ENCODE measurements around the gene RPS19.

The RPS19 gene

GRCh38 chr19:41859618-41860418 lies at the start of gene RPS19:
Gene RPS19 (plus strand): TSS chr19:41860255. CDS start chr19:41860775, 520 bp downstream.
- peak; percentile 95 to 97 for DNase-seq (ENCODE audit: low read depth in 2 of 2, low spot score in 1 of 2)

GRCh38 chr19:41810301-41810700 lies 49.8 kb upstream of the RPS19 start:
- no peak for DNase-seq (ENCODE audit: low read depth in 2 of 2, low spot score in 1 of 2)

- DNase-seq (ENCODE audit: low read depth in 2 of 2, low spot score in 1 of 2): no peak
Measured at GRCh38 chr19:41811036-41811435, 49.0 kb upstream of the RPS19 start.

GRCh38 chr19:41811981-41812380 lies 48.1 kb upstream of the RPS19 start:
- no peak for DNase-seq (ENCODE audit: low read depth in 2 of 2, low spot score in 1 of 2)

GRCh38 chr19:41813911-41814310 lies 46.1 kb upstream of the RPS19 start:
- no peak for DNase-seq (ENCODE audit: low read depth in 2 of 2, low spot score in 1 of 2)

- no peak for DNase-seq (ENCODE audit: low read depth in 2 of 2, low spot score in 1 of 2)
Measured at GRCh38 chr19:41815301-41815700, 44.8 kb upstream of the RPS19 start.

GRCh38 chr19:41816761-41817160 lies 43.3 kb upstream of the RPS19 start:
- DNase-seq (ENCODE audit: low read depth in 2 of 2, low spot score in 1 of 2): no peak

- no peak for DNase-seq (ENCODE audit: low read depth in 2 of 2, low spot score in 1 of 2)
Measured at GRCh38 chr19:41821003-41821735, 38.9 kb upstream of the RPS19 start.

GRCh38 chr19:41837981-41838708 lies 21.9 kb upstream of the RPS19 start:
- DNase-seq (ENCODE audit: low read depth in 2 of 2, low spot score in 1 of 2): no peak

GRCh38 chr19:41839211-41839610 lies 20.8 kb upstream of the RPS19 start:
- DNase-seq (ENCODE audit: low read depth in 2 of 2, low spot score in 1 of 2): no peak

- no peak for DNase-seq (ENCODE audit: low read depth in 2 of 2, low spot score in 1 of 2)
Measured at GRCh38 chr19:41843371-41843770, 16.7 kb upstream of the RPS19 start.

GRCh38 chr19:41844601-41845000 lies 15.5 kb upstream of the RPS19 start, which contains the start of gene LYPD4:
Gene LYPD4 (minus strand): TSS chr19:41844683. CDS start chr19:41839285, 5,398 bp downstream.
- DNase-seq (ENCODE audit: low read depth in 2 of 2, low spot score in 1 of 2): no peak

- no peak for DNase-seq (ENCODE audit: low read depth in 2 of 2, low spot score in 1 of 2)
Measured at GRCh38 chr19:41845001-41845050, 15.2 kb upstream of the RPS19 start, which contains the start of gene DMRTC2. Gene DMRTC2 (plus strand): TSS chr19:41845042. CDS start chr19:41847429, 2,387 bp downstream.

- no peak for DNase-seq (ENCODE audit: low read depth in 2 of 2, low spot score in 1 of 2)
Measured at GRCh38 chr19:41845051-41845590, 14.9 kb upstream of the RPS19 start.

GRCh38 chr19:41847351-41848105 lies 12.5 kb upstream of the RPS19 start:
- no peak for DNase-seq (ENCODE audit: low read depth in 2 of 2, low spot score in 1 of 2)

GRCh38 chr19:41848666-41849065 lies 11.4 kb upstream of the RPS19 start:
- no peak for DNase-seq (ENCODE audit: low read depth in 2 of 2, low spot score in 1 of 2)

GRCh38 chr19:41849067-41849466 lies 11.0 kb upstream of the RPS19 start:
- DNase-seq (ENCODE audit: low read depth in 2 of 2, low spot score in 1 of 2): no peak

- DNase-seq (ENCODE audit: low read depth in 2 of 2, low spot score in 1 of 2): no peak
Measured at GRCh38 chr19:41850381-41850780, 9.7 kb upstream of the RPS19 start.

- no peak for DNase-seq (ENCODE audit: low read depth in 2 of 2, low spot score in 1 of 2)
Measured at GRCh38 chr19:41851456-41851855, 8.6 kb upstream of the RPS19 start.

GRCh38 chr19:41853344-41853743 lies 6.7 kb upstream of the RPS19 start:
- no peak for DNase-seq (ENCODE audit: low read depth in 2 of 2, low spot score in 1 of 2)

GRCh38 chr19:41853768-41854167 lies 6.3 kb upstream of the RPS19 start:
- no peak for DNase-seq (ENCODE audit: low read depth in 2 of 2, low spot score in 1 of 2)
